Large intestine (tissue), 12 donors: ENCODE measurements around the gene INSR. TPM values are rescaled to one million over a fixed set of nuclear protein-coding genes. Genes with fewer than 3 reads are reported as not detected.

ENCODE experiments used
- DNase-seq, 2 donors: peaks; one replicate each; pipeline versions ENCODE4 v3.0.0 to v3.0.0-alpha.2; 2013
- H3K27ac ChIP-seq: one replicate; pipeline ENCODE4 v1.5.1; 2013; ENCODE audit warnings: low read length
- H3K27me3 ChIP-seq: 2 replicates; pipeline ENCODE4 v1.6.1; 2013; ENCODE audit warnings: low read length; ENCODE audit not compliant: control insufficient read depth, insufficient read depth
- H3K36me3 ChIP-seq: 2 replicates; pipeline ENCODE4 v1.6.1; 2013; ENCODE audit warnings: low read length; ENCODE audit not compliant: control insufficient read depth, insufficient read depth
- H3K4me1 ChIP-seq: one replicate; pipeline ENCODE4 v1.6.1; 2013; ENCODE audit warnings: low read length; ENCODE audit not compliant: control insufficient read depth, insufficient read depth
- H3K4me3 ChIP-seq: one replicate; pipeline ENCODE4 v1.5.1; 2013; ENCODE audit warnings: low read length
- H3K9me3 ChIP-seq: one replicate; pipeline ENCODE4 v1.6.1; 2013; ENCODE audit warnings: mild to moderate bottlenecking, low read depth, low read length, moderate library complexity; ENCODE audit not compliant: control insufficient read depth
- WGBS: methylation state at CpG from one replicate; pipeline ENCODE4 v1.1.5; 2013; ENCODE audit warnings: low lambda C conversion rate; ENCODE audit not compliant: insufficient coverage; 5-methylcytosine and 5-hydroxymethylcytosine counted together
- long read RNA-seq, 11 donors: transcript quantifications; one replicate each; lab custom pipeline, GENCODE V29; 2026
- polyA plus RNA-seq: library from polyadenylated mRNA; unstranded; fragments of 120-200 nt; gene quantifications from one replicate; pipeline ENCODE4 v1.2.1, GENCODE V29; 2013

INSR gene
- polyA plus RNA-seq: 27.7 TPM
- long read RNA-seq, donor 1, full-length matches to known transcripts: 2 of 2 reads
- long read RNA-seq, donor 1, partial matches to known transcripts: 0 of 2 reads
- long read RNA-seq, donor 1, other reads (novel, unspliced or antisense): 0 of 2 reads
- long read RNA-seq, donor 2: 0 reads
- long read RNA-seq, donor 3: 0 reads
- long read RNA-seq, donor 4: 0 reads
- long read RNA-seq, donor 5: 0 reads
- long read RNA-seq, donor 6, partial matches to known transcripts: 0 of 1 reads
- long read RNA-seq, donor 6, other reads (novel, unspliced or antisense): 0 of 1 reads
- long read RNA-seq, donor 7, full-length matches to known transcripts: 1 of 1 reads
- long read RNA-seq, donor 7, partial matches to known transcripts: 0 of 1 reads
- long read RNA-seq, donor 7, other reads (novel, unspliced or antisense): 0 of 1 reads
- long read RNA-seq, donor 8, partial matches to known transcripts: 45 of 45 reads
- long read RNA-seq, donor 8, other reads (novel, unspliced or antisense): 0 of 45 reads
- long read RNA-seq, donor 9, partial matches to known transcripts: 0 of 1 reads
- long read RNA-seq, donor 9, other reads (novel, unspliced or antisense): 0 of 1 reads
- long read RNA-seq, donor 10, full-length matches to known transcripts: 2 of 2 reads
- long read RNA-seq, donor 10, partial matches to known transcripts: 0 of 2 reads
- long read RNA-seq, donor 10, other reads (novel, unspliced or antisense): 0 of 2 reads
- long read RNA-seq, donor 11: 0 reads

DNA sequence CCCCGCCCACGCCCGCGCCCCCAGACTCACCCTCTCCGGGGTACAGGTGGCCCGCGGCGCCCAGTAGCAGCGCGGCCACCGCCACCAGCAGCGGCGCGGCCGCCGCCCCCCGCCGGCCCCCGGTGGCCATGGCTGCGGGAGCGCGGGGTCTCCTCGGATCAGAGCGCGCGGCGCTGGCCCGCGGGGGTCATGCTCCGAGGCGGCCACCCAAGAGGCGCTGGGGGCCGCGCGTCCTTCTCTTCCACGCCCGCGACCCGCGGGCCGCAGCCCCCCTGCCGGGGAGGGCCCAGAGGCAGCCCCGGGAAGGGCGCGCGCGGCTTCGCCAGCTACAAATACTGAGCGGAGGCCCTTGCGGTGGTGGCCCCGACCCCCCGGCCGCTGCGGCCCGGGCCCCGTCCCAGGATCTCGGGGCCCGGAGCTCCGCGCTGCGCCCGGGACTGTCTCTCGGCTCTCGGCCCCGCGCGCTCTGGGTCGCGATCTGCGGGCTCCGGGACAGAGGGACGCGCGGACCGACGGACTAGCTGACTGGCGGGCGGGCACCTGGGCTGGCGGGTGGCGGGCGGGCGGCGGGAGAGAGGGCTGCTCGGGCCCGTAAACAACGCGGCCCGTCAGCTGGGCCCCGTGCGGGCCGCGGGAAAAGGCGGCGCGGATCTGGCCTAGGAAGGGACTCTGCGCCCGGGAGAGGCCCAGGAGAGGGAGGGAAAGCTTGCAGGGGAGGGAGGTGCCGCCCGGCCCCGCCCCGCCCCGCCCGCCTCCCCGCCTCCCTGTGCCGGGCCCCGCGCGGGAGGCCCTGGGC, at the start of gene INSR:
INSR (minus strand) TSS at position 653 of the 796 bp plus-strand sequence; CDS start at position 130, 523 bp downstream.
- H3K36me3 ChIP-seq: no peaks in the 10 kb centered on the region
- H3K27me3 ChIP-seq: no peaks in the 10 kb centered on the region
- peak within 1 kb of the TSS; percentile 85 for H3K4me3 ChIP-seq
- DNase-seq: peak; percentile 91 to 96
- peaks cover 7% of the 10 kb centered on the region for H3K4me1 ChIP-seq
- H3K27ac ChIP-seq: peak within 1 kb of the TSS; percentile 94
- WGBS: no CpG with 5 or more reads among the region's 108 CpGs
- no peaks in the 10 kb centered on the region for H3K9me3 ChIP-seq

DNA sequence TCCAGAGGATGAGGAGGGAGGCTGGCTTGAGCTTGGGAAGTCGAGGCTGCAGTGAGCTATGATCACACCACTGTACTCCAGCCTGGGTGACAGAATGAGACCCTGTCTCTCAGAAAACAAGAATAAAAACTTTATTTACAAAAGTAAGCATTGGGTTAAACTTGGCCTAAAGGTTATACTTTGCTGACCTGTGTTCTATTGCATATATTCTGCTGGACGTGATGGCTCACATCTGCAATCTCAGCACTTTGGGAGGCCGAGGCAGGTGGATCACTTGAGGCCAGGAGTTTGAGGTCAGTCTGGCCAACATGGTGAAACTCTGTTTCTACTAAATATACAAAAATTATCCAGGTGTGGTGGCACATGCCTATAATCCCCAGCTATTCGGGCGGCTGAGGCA, 47.9 kb upstream of the INSR start:
- no peak overlapping the region for H3K27ac ChIP-seq
- H3K36me3 ChIP-seq: no peaks in the 10 kb centered on the region
- H3K4me1 ChIP-seq: no peaks in the 10 kb centered on the region
- H3K9me3 ChIP-seq: no peaks in the 10 kb centered on the region
- no peaks in the 10 kb centered on the region for H3K27me3 ChIP-seq
- WGBS: 100% methylated on average over 1 of the region's 5 CpGs
- DNase-seq: no peak
- no peak overlapping the region for H3K4me3 ChIP-seq

DNA sequence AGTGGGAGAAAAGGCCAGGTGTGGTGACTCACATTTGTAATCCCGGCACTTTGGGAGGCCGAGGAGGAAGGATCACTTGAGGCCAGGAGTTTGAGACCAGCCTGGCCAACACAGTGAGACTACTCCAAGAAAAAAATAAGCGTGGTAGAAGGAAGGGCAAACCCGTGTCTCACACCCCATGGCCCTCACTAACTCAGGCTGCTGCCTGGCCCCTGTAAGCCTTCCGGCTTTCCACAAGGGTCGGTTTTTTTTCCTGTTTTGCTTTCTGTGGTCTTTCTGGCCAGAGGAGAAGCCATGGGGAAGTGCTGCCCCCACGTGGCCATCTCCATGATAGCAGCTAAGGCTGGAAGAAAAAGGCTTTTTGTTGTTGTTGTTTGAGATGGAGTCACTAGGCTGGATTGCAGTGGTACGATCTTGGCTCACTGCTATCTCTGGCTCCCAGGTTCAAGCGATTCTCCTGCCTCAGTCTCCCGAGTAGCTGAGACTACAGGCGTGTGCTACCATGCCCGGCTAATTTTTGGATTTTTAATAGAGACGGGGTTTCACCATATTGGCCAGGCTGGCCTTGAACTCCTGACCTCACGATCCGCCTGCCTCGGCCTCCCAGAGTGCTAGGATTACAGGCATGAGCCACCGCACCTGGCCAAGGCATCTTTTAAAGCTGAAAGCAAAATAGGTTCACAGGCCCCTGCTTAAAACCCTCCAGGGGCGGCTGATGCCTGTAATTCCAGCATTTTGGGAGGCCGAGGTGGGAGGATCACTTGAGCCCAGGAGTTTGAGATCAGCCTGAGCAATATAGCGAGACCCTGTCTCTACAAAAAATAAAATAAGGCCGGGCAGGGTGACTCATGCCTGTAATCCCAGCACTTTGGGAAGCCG, 47.0 kb upstream of the INSR start:
- Histone ChIP-seq H3K4me1 (no peaks in the 10 kb centered on the region), H3K27ac (no peak overlapping the region), H3K27me3 (no peaks in the 10 kb centered on the region), H3K36me3 (no peaks in the 10 kb centered on the region), H3K9me3 (no peaks in the 10 kb centered on the region), H3K4me3 (no peak overlapping the region)
- WGBS: 80% methylated on average over 2 of the region's 22 CpGs
- DNase-seq: peak; percentile 55

DNA sequence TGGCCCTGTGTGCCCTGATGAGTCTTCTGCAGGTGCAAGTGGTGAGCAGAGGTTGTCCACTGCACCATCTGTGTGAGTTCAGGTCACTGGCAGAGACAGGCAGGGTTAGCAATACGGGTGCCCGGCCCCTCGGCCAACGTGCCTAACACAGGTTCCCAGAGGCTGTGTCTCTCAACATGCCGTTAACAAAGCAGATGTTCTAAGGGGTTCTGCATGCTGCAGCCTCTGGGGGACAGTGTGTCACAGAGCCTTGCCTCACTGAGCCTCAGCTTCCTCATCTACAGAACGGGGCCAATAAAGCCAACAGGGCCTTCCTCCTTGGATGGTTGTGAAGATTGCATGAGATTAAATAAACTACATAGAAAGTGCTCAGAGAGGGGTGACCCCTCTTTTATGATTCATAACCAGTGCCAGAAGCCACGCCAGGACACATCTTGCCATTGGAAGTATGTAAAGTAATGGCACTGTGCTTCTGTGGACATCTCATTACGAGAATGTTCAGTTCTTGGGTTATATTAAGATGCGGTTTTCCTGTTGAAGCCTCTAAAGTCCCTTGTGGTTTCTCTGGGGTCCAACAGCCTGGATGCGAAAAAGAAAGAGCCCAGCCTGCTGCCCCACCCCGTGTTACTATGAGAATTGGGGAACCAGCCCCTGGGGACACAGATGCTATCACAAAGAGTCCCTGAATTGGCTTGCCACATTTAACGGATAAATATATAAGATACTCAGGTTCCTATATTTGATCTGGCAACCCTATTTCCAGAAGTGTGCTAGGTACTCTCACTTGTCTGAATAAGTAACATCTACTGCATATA, 43.4 kb upstream of the INSR start:
- no peaks in the 10 kb centered on the region for H3K36me3 ChIP-seq
- no peaks in the 10 kb centered on the region for H3K4me1 ChIP-seq
- DNase-seq: no peak
- no peak overlapping the region for H3K4me3 ChIP-seq
- H3K27ac ChIP-seq: no peak overlapping the region
- 80% methylated on average over 1 of the region's 12 CpGs for WGBS
- no peaks in the 10 kb centered on the region for H3K9me3 ChIP-seq
- no peaks in the 10 kb centered on the region for H3K27me3 ChIP-seq

DNA sequence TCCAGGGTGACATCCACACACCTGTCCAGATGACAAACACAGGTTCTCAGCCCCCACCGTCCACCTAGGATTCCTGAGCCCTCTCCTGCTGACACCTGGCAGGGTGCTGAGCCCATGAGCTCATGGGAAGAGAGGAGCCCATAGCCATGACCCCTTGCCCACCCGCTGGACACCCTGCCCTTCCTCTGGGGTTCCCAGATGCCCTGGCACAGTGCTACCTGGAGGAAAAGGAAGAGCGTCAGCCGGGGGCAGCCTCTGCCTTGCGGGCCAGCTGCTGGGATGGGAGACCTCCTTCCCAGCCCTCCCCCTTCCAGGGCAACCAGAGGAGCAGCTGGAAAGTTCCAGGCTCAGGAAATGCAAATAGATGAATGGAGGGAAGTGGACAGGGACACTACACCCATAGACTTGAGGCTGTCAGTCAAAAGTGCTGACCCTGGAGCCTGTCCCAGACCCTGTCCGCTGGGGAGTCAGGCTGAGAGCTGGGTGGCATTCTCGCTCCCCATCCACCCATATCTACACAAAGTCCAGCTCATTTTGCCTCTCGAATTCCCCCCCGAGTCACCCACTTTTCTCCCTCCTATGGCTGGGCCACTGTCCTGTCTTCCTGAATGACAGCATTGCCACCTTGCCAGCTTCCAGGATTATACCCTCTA, 42.2 kb upstream of the INSR start:
- no peak for DNase-seq
- no peaks in the 10 kb centered on the region for H3K9me3 ChIP-seq
- H3K4me3 ChIP-seq: no peak overlapping the region
- no peaks in the 10 kb centered on the region for H3K36me3 ChIP-seq
- WGBS: no CpG with 5 or more reads among the region's 9 CpGs
- no peaks in the 10 kb centered on the region for H3K27me3 ChIP-seq
- no peaks in the 10 kb centered on the region for H3K4me1 ChIP-seq
- no peak overlapping the region for H3K27ac ChIP-seq

DNA sequence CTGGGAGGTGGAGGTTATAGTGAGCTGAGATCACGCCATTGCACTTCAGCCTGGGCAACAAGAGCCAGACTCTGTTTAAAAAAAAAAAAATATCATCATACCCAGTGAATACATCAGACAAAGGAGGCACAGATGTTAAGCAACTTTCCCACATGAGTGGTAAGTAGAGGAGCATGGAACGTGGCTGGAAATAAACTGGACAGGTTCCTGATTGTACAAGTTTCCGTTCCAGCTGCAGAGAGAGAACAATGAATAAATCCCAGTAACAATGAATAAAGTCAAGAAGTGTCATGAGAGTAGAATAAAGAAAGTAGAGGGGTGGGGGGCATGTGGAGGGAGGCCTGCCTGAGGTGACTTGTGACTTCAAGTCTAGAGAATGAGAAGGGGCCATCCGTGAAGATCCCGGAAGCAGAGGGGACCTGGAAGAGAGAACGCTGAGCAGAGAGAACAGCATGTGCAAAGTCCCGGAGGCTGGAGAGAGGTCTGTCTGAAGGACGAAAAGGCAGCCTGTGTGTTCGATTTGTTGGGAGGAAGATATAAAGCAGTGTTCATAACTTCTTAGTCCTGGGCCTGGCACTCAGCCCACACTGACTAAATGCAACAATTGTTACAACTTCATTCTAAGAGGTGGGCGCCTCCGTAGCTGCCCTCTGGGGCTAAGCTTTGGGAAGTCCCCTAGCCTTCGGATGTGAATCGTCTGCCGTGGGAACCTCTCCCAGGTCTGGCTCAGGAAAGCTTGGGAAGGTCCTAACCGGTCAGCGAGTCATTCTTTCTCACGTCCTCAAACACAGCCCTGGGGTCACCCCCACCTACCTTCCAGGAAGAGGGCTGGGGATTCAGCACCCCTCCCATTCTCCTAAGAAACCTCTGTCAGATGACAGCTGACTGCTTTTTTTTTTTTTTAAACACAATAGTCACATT, 39.2 kb upstream of the INSR start:
- no peak for DNase-seq
- Histone ChIP-seq H3K4me3 (no peak overlapping the region), H3K27me3 (no peaks in the 10 kb centered on the region), H3K4me1 (no peaks in the 10 kb centered on the region), H3K27ac (no peak overlapping the region), H3K9me3 (no peaks in the 10 kb centered on the region), H3K36me3 (no peaks in the 10 kb centered on the region)
- 60% methylated on average over 1 of the region's 17 CpGs for WGBS

DNA sequence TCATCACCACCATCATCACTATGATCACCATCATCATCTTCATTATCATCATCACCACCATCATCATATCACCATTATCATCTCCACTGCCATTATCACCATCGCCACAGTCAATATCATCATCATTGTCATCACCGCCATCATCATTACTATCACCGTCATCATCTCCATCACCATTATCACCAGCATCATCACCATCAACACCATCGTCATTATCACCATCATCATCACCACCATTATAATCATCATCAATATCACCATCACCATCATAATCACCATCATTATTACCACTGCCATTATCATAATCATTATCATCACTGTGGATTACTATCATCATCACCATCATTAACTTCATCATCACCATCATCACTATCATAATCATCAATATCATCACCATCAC, 37.2 kb upstream of the INSR start:
- Histone ChIP-seq H3K27me3 (no peaks in the 10 kb centered on the region), H3K4me1 (no peaks in the 10 kb centered on the region), H3K27ac (no peak overlapping the region), H3K4me3 (no peak overlapping the region), H3K36me3 (no peaks in the 10 kb centered on the region), H3K9me3 (no peaks in the 10 kb centered on the region)
- 96% methylated on average over 4 of the region's 4 CpGs for WGBS
- DNase-seq: no peak

DNA sequence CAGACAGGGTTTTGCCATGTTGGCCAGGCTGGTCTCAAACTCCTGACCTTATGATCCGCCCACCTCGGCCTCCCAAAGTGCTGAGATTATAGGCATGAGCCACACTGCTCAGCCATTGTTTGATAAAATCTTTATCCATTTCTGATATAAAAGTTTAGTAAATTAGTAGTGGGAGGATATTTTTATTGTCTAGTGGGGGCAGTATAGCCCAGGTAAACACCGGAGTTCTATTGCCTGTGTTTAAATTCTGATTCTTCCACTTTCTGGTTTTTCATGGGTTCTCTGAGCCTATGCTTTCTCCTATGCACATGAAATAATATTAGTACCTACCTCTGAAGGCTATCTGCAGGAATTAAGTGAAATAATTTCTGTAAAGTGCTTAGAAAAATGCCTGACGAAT, 34.4 kb upstream of the INSR start:
- no peaks in the 10 kb centered on the region for H3K4me1 ChIP-seq
- DNase-seq: no peak
- H3K9me3 ChIP-seq: no peaks in the 10 kb centered on the region
- no peaks in the 10 kb centered on the region for H3K36me3 ChIP-seq
- H3K27ac ChIP-seq: no peak overlapping the region
- WGBS: 83% methylated on average over 2 of the region's 4 CpGs
- H3K27me3 ChIP-seq: no peaks in the 10 kb centered on the region
- no peak overlapping the region for H3K4me3 ChIP-seq
